Measurements from ENCODE around the gene PTPRQ. TPM values are rescaled to one million over a fixed set of nuclear protein-coding genes. Genes with fewer than 3 reads are reported as not detected.

PTPRQ gene
- polyA plus RNA-seq, 1 donor from 2014 or later: not detected

GRCh38 chr12:80707126-80707829, 263.2 kb downstream of the PTPRQ start, which contains the start of gene MYF6:
TSS of gene MYF6 (plus strand) at chr12:80707634. CDS start at chr12:80707720, 86 bp downstream.
- no peak within 1 kb of the TSS for H3K4me3 Mint-ChIP-seq
- H3K9me3 Mint-ChIP-seq: peaks cover 0 to 2% (median 2%) of the 10 kb centered on the region in 3 donors
- H3K4me1 Mint-ChIP-seq: peaks cover 0 to 3% (median 0%) of the 10 kb centered on the region in 3 donors
- H3K36me3 Mint-ChIP-seq: no peaks in the 10 kb centered on the region
- H3K27me3 Mint-ChIP-seq: peaks cover 24% of the 10 kb centered on the region
- H3K27ac Mint-ChIP-seq: no peak within 1 kb of the TSS

GRCh38 chr12:80707830-80708258, 263.8 kb downstream of the PTPRQ start:
- H3K4me1 Mint-ChIP-seq: peaks cover 0 to 3% (median 0%) of the 10 kb centered on the region in 3 donors
- H3K36me3 Mint-ChIP-seq: no peaks in the 10 kb centered on the region
- H3K27ac Mint-ChIP-seq: no peak overlapping the region
- H3K27me3 Mint-ChIP-seq: peaks cover 24% of the 10 kb centered on the region
- H3K4me3 Mint-ChIP-seq: no peak overlapping the region
- peaks cover 0 to 2% (median 2%) of the 10 kb centered on the region in 3 donors for H3K9me3 Mint-ChIP-seq

- Mint-ChIP-seq H3K9me3 (peaks cover 0 to 4% (median 2%) of the 10 kb centered on the region in 3 donors), H3K27me3 (peaks cover 24% of the 10 kb centered on the region), H3K4me1 (no peaks in the 10 kb centered on the region), H3K4me3 (peak overlapping the region in 1 of 4 donors; percentile 72), H3K27ac (no peak overlapping the region), H3K36me3 (no peaks in the 10 kb centered on the region)
Measured at GRCh38 chr12:80708259-80708974, 264.4 kb downstream of the PTPRQ start.

- Mint-ChIP-seq H3K9me3 (peaks cover 0 to 4% (median 2%) of the 10 kb centered on the region in 3 donors), H3K27me3 (peaks cover 29% of the 10 kb centered on the region), H3K27ac (no peak overlapping the region), H3K4me3 (peak overlapping the region in 1 of 4 donors; percentile 72), H3K4me1 (no peaks in the 10 kb centered on the region), H3K36me3 (no peaks in the 10 kb centered on the region)
Measured at GRCh38 chr12:80708975-80709328, 264.9 kb downstream of the PTPRQ start.

- Mint-ChIP-seq H3K27ac (peak overlapping the region in 1 of 3 donors; percentile 48), H3K27me3 (peaks cover 36% of the 10 kb centered on the region), H3K36me3 (no peaks in the 10 kb centered on the region), H3K4me1 (no peaks in the 10 kb centered on the region), H3K9me3 (peaks cover 0 to 7% (median 4%) of the 10 kb centered on the region in 3 donors), H3K4me3 (no peak overlapping the region)
Measured at GRCh38 chr12:80709811-80710726, 266.0 kb downstream of the PTPRQ start.

GRCh38 chr12:80710727-80711449, 266.9 kb downstream of the PTPRQ start:
- H3K9me3 Mint-ChIP-seq: peaks cover 0 to 7% (median 4%) of the 10 kb centered on the region in 3 donors
- H3K27ac Mint-ChIP-seq: no peak overlapping the region
- H3K36me3 Mint-ChIP-seq: no peaks in the 10 kb centered on the region
- peaks cover 40% of the 10 kb centered on the region for H3K27me3 Mint-ChIP-seq
- H3K4me1 Mint-ChIP-seq: no peaks in the 10 kb centered on the region
- H3K4me3 Mint-ChIP-seq: no peak overlapping the region

- Mint-ChIP-seq H3K4me1 (no peaks in the 10 kb centered on the region), H3K27ac (no peak overlapping the region), H3K9me3 (peaks cover 0 to 7% (median 4%) of the 10 kb centered on the region in 3 donors), H3K4me3 (no peak overlapping the region), H3K36me3 (no peaks in the 10 kb centered on the region), H3K27me3 (peaks cover 49% of the 10 kb centered on the region)
Measured at GRCh38 chr12:80711866-80712265, 267.8 kb downstream of the PTPRQ start.

- H3K4me3 Mint-ChIP-seq: no peak overlapping the region
- peaks cover 0 to 5% (median 4%) of the 10 kb centered on the region in 3 donors for H3K9me3 Mint-ChIP-seq
- peaks cover 47% of the 10 kb centered on the region for H3K27me3 Mint-ChIP-seq
Measured at GRCh38 chr12:80712866-80713265, 268.8 kb downstream of the PTPRQ start.

GRCh38 chr12:80713419-80713818, 269.4 kb downstream of the PTPRQ start:
- Mint-ChIP-seq H3K4me1 (no peaks in the 10 kb centered on the region), H3K9me3 (peaks cover 0 to 5% (median 4%) of the 10 kb centered on the region in 3 donors), H3K36me3 (no peaks in the 10 kb centered on the region), H3K27me3 (peaks cover 46% of the 10 kb centered on the region), H3K4me3 (no peak overlapping the region), H3K27ac (no peak overlapping the region)

More at GRCh38 chr12:80712866-80713265, 268.8 kb downstream of the PTPRQ start:
- H3K36me3 Mint-ChIP-seq: no peaks in the 10 kb centered on the region
- H3K4me1 Mint-ChIP-seq: no peaks in the 10 kb centered on the region
- H3K27ac Mint-ChIP-seq: no peak overlapping the region

GRCh38 chr12:80714055-80714454, 270.0 kb downstream of the PTPRQ start:
- no peaks in the 10 kb centered on the region for H3K36me3 Mint-ChIP-seq
- H3K4me3 Mint-ChIP-seq: no peak overlapping the region
- H3K27me3 Mint-ChIP-seq: peaks cover 41% of the 10 kb centered on the region
- H3K4me1 Mint-ChIP-seq: no peaks in the 10 kb centered on the region
- no peak overlapping the region for H3K27ac Mint-ChIP-seq
- H3K9me3 Mint-ChIP-seq: peaks cover 0 to 5% (median 1%) of the 10 kb centered on the region in 3 donors

GRCh38 chr12:80714846-80715245, 270.8 kb downstream of the PTPRQ start:
- H3K9me3 Mint-ChIP-seq: peaks cover 0 to 5% (median 1%) of the 10 kb centered on the region in 3 donors
- no peaks in the 10 kb centered on the region for H3K36me3 Mint-ChIP-seq
- no peak overlapping the region for H3K27ac Mint-ChIP-seq
- H3K4me3 Mint-ChIP-seq: no peak overlapping the region
- peaks cover 35% of the 10 kb centered on the region for H3K27me3 Mint-ChIP-seq
- H3K4me1 Mint-ChIP-seq: no peaks in the 10 kb centered on the region

- Mint-ChIP-seq H3K36me3 (no peaks in the 10 kb centered on the region), H3K27ac (peak overlapping the region in 1 of 3 donors; percentile 53)
Measured at GRCh38 chr12:80715713-80716249, 271.7 kb downstream of the PTPRQ start.

GRCh38 chr12:80716696-80717469, 272.8 kb downstream of the PTPRQ start, which contains the start of gene MYF5:
TSS of gene MYF5 (plus strand) at chr12:80716912. CDS start at chr12:80717064, 152 bp downstream.
- Mint-ChIP-seq H3K4me1 (no peaks in the 10 kb centered on the region), H3K27ac (peak within 1 kb of the TSS in 2 of 3 donors; percentile 33 to 53), H3K9me3 (peaks cover 0 to 5% (median 1%) of the 10 kb centered on the region in 3 donors), H3K27me3 (peaks cover 31% of the 10 kb centered on the region), H3K4me3 (peak within 1 kb of the TSS in 1 of 4 donors; percentile 34), H3K36me3 (no peaks in the 10 kb centered on the region)

More at GRCh38 chr12:80715713-80716249, 271.7 kb downstream of the PTPRQ start:
- peaks cover 31% of the 10 kb centered on the region for H3K27me3 Mint-ChIP-seq
- no peaks in the 10 kb centered on the region for H3K4me1 Mint-ChIP-seq
- peaks cover 0 to 5% (median 1%) of the 10 kb centered on the region in 3 donors for H3K9me3 Mint-ChIP-seq
- H3K4me3 Mint-ChIP-seq: no peak overlapping the region

Data from IgD-negative memory B cell (primary cell).